Sigmoid colon (tissue), 7 donors: Measurements from ENCODE around the gene SPOPL. TPM values are rescaled to one million over a fixed set of nuclear protein-coding genes. Genes with fewer than 3 reads are reported as not detected.

Experiments used
- DNase-seq: peaks from one replicate; pipeline ENCODE4 v3.0.0-alpha.2; 2019
- H3K27ac ChIP-seq, 4 donors: fragments of 200-600 bp; sonication (generic); one replicate each; pipeline ENCODE4 v1.5.1; 2016 to 2019; ENCODE audit warnings: mild to moderate bottlenecking in 1 of 4
- H3K27me3 ChIP-seq, 3 donors: fragments of 200-600 bp; sonication (generic); one replicate each; pipeline ENCODE4 v1.5.1; 2019; ENCODE audit warnings: mild to moderate bottlenecking in 1 of 3
- H3K36me3 ChIP-seq, 4 donors: fragments of 200-600 bp; sonication (generic); one replicate each; pipeline ENCODE4 v1.5.1; 2016 to 2019
- H3K4me1 ChIP-seq, 4 donors: fragments of 200-600 bp; sonication (generic); one replicate each; pipeline ENCODE4 v1.5.1; 2017 to 2019
- H3K4me3 ChIP-seq, 4 donors: fragments of 200-600 bp; sonication (generic); one replicate each; pipeline ENCODE4 v1.5.1; 2017 to 2019; ENCODE audit warnings: mild to moderate bottlenecking in 2 of 4, moderate library complexity in 1 of 4
- H3K9me3 ChIP-seq, 4 donors: fragments of 200-600 bp in 3 of 4; sonication (generic) in 3 of 4; one replicate each; pipeline versions ENCODE4 v1.5.1 to v1.6.1; 2013 to 2019
- CTCF ChIP-seq, 4 experiments: fragments of 450-650 bp in 3 of 4; fragments of 200-600 bp in 1 of 4; IDR thresholded peaks; one replicate each; pipeline ENCODE4 v1.5.1; 2016 to 2019; ENCODE audit warnings: antibody characterized with exemption in 4 of 4, mild to moderate bottlenecking in 3 of 4, moderate library complexity in 2 of 4
- EP300 ChIP-seq, 4 donors: sonication (generic); formaldehyde crosslinking; IDR thresholded peaks; one replicate each; pipeline ENCODE4 v1.6.1; 2017; ENCODE audit warnings: antibody characterized with exemption in 4 of 4
- POLR2A ChIP-seq, 2 donors: fragments of 450-650 bp; IDR thresholded peaks; one replicate each; pipeline ENCODE4 v1.6.1; 2016; ENCODE audit warnings: antibody characterized with exemption in 2 of 2, mild to moderate bottlenecking in 2 of 2, moderate library complexity in 2 of 2
- POLR2AphosphoS5 ChIP-seq, 4 donors: sonication (generic); formaldehyde crosslinking; IDR thresholded peaks; one replicate each; pipeline ENCODE4 v1.6.1; 2017; ENCODE audit warnings: antibody characterized with exemption in 4 of 4
- WGBS, 2 donors: extraction: QIAGEN DNeasy Blood & Tissue Kit; methylation state at CpG; one replicate each; pipeline ENCODE4 v1.1.7; 2013; 5-methylcytosine and 5-hydroxymethylcytosine counted together
- intact Hi-C: fragments of 100-400 bp; cut with DNase I; formaldehyde crosslinking; loops from one replicate; pipeline ENCODE4 v1.15.1; 2023
- polyA plus RNA-seq, 3 donors: library from polyadenylated mRNA; stranded (reverse); fragments of 200-250 nt; gene quantifications; one replicate each; pipeline ENCODE4 v1.2.3, GENCODE V29; 2013
- total RNA-seq, 4 donors: library from RNA; depleted of rRNA; stranded (reverse); fragments of >200 nt; gene quantifications; one replicate each; pipeline ENCODE4 v1.1.0, GENCODE V29; 2016
- donor health status: healthy with polysubstance abuse.
- donor health status: Bipolar disorder and iron deficiency.
- donor health status: healthy.

Gene SPOPL
- total and polyA plus RNA-seq, 7 donors = 8.6 to 43.3 (median 29.1) TPM

GRCh38 chr2:138485019-138485418, 16.6 kb upstream of the SPOPL start:
- Histone ChIP-seq H3K27me3 (no peaks in the 10 kb centered on the region), H3K9me3 (no peaks in the 10 kb centered on the region), H3K27ac (no peak overlapping the region), H3K36me3 (no peaks in the 10 kb centered on the region), H3K4me3 (no peak overlapping the region), H3K4me1 (no peaks in the 10 kb centered on the region)
- intact Hi-C loops = no loop called here
- DNase-seq = no peak
- TF ChIP-seq POLR2A (IDR thresholded peaks at IDR 0.05) = no peak
- no peak for TF ChIP-seq EP300 (IDR thresholded peaks at IDR 0.05)
- TF ChIP-seq POLR2AphosphoS5 (IDR thresholded peaks at IDR 0.05) = no peak
- TF ChIP-seq CTCF (IDR thresholded peaks at IDR 0.05) = no peak

- no peak overlapping the region for H3K27ac ChIP-seq
- 72 to 82% methylated on average over 2 of the region's 2 CpGs for WGBS, 2 donors
- no peaks in the 10 kb centered on the region for H3K9me3 ChIP-seq
- H3K4me1 ChIP-seq = no peaks in the 10 kb centered on the region
- no peaks in the 10 kb centered on the region for H3K27me3 ChIP-seq
- TF ChIP-seq CTCF (IDR thresholded peaks at IDR 0.05) (no peak), EP300 (IDR thresholded peaks at IDR 0.05) (no peak), POLR2A (IDR thresholded peaks at IDR 0.05) (no peak), POLR2AphosphoS5 (IDR thresholded peaks at IDR 0.05) (no peak)
- intact Hi-C loops = no loop called here
- no peak overlapping the region for H3K4me3 ChIP-seq
- H3K36me3 ChIP-seq = no peaks in the 10 kb centered on the region
- DNase-seq = no peak
Observed at GRCh38 chr2:138486363-138487198, 15.0 kb upstream of the SPOPL start.

- peaks cover 0 to 4% (median 0%) of the 10 kb centered on the region in 4 donors for H3K36me3 ChIP-seq
- no peak overlapping the region for H3K27ac ChIP-seq
- intact Hi-C loops = no loop called here
- no peak for DNase-seq
- no peak overlapping the region for H3K4me3 ChIP-seq
- H3K27me3 ChIP-seq = no peaks in the 10 kb centered on the region
- WGBS, 2 donors = 66 to 78% methylated on average over 4 of the region's 4 CpGs
- TF ChIP-seq POLR2AphosphoS5 (IDR thresholded peaks at IDR 0.05) (no peak), CTCF (IDR thresholded peaks at IDR 0.05) (no peak), POLR2A (IDR thresholded peaks at IDR 0.05) (no peak), EP300 (IDR thresholded peaks at IDR 0.05) (no peak)
- H3K4me1 ChIP-seq = no peaks in the 10 kb centered on the region
- H3K9me3 ChIP-seq = no peaks in the 10 kb centered on the region
Observed at GRCh38 chr2:138490673-138491494, 10.7 kb upstream of the SPOPL start.

- intact Hi-C loops = no loop called here
- H3K9me3 ChIP-seq = no peaks in the 10 kb centered on the region
- H3K27ac ChIP-seq = no peak overlapping the region
- H3K36me3 ChIP-seq = peaks cover 0 to 4% (median 0%) of the 10 kb centered on the region in 4 donors
- no peak for TF ChIP-seq POLR2A (IDR thresholded peaks at IDR 0.05)
- TF ChIP-seq CTCF (IDR thresholded peaks at IDR 0.05) = no peak
- TF ChIP-seq POLR2AphosphoS5 (IDR thresholded peaks at IDR 0.05) = no peak
- TF ChIP-seq EP300 (IDR thresholded peaks at IDR 0.05) = no peak
- no peaks in the 10 kb centered on the region for H3K4me1 ChIP-seq
- no peak for DNase-seq
- H3K27me3 ChIP-seq = no peaks in the 10 kb centered on the region
- H3K4me3 ChIP-seq = no peak overlapping the region
Observed at GRCh38 chr2:138491495-138491862, 10.1 kb upstream of the SPOPL start.
